H9 (cell line): Measurements from ENCODE around the gene UNC5A. TPM values are rescaled to one million over a fixed set of nuclear protein-coding genes. Genes with fewer than 3 reads are reported as not detected.

ENCODE experiments used
- DNase-seq: peaks from one replicate; pipeline ENCODE4 v3.0.0-alpha.2; 2017
- H2AFZ ChIP-seq: one replicate; pipeline ENCODE4 v1.6.1; 2013; ENCODE audit warnings: mild to moderate bottlenecking, low read length, control low read depth, moderate library complexity
- H2AK5ac ChIP-seq: 2 replicates; pipeline ENCODE4 v1.6.1; 2013; ENCODE audit warnings: low read length, control low read depth, mixed read lengths; ENCODE audit not compliant: insufficient read length
- H2BK120ac ChIP-seq: one replicate; pipeline ENCODE4 v1.6.1; 2013; ENCODE audit warnings: low read depth, mild to moderate bottlenecking, low read length, control low read depth, inconsistent platforms; ENCODE audit not compliant: poor library complexity, severe bottlenecking
- H2BK12ac ChIP-seq: 2 replicates; pipeline ENCODE4 v1.6.1; 2013; ENCODE audit warnings: low read length, control low read depth, mixed read lengths, low read depth; ENCODE audit not compliant: insufficient read length
- H2BK15ac ChIP-seq: 2 replicates; pipeline ENCODE4 v1.6.1; 2013; ENCODE audit warnings: low read depth, low read length, control low read depth
- H2BK20ac ChIP-seq: one replicate; pipeline ENCODE4 v1.6.1; 2013; ENCODE audit warnings: low read depth, mild to moderate bottlenecking, low read length, control low read depth, inconsistent platforms; ENCODE audit not compliant: poor library complexity, severe bottlenecking
- H2BK5ac ChIP-seq: 2 replicates; pipeline ENCODE4 v1.6.1; 2013; ENCODE audit warnings: low read length, control low read depth, mixed read lengths; ENCODE audit not compliant: insufficient read length
- H3K14ac ChIP-seq: 2 replicates; pipeline ENCODE4 v1.6.1; 2013; ENCODE audit warnings: low read length, control low read depth; ENCODE audit not compliant: insufficient read depth
- H3K18ac ChIP-seq: 2 replicates; pipeline ENCODE4 v1.6.1; 2013; ENCODE audit warnings: low read depth, mild to moderate bottlenecking, mixed read lengths, low read length, control low read depth; ENCODE audit not compliant: insufficient read length
- H3K23ac ChIP-seq: 2 replicates; pipeline ENCODE4 v1.6.1; 2013; ENCODE audit warnings: low read length, control low read depth, mixed read lengths, low read depth; ENCODE audit not compliant: insufficient read length
- H3K23me2 ChIP-seq: 2 replicates; pipeline ENCODE4 v1.6.1; 2013; ENCODE audit warnings: low read depth, mild to moderate bottlenecking, mixed read lengths, low read length, control low read depth; ENCODE audit not compliant: insufficient read length, poor library complexity, severe bottlenecking
- H3K27ac ChIP-seq: 2 replicates; pipeline ENCODE4 v1.5.1; 2013; ENCODE audit warnings: low read length, control low read depth, mixed read lengths, low read depth; ENCODE audit not compliant: insufficient read length
- H3K27me3 ChIP-seq: 2 replicates; pipeline ENCODE4 v1.6.1; 2013; ENCODE audit warnings: low read length, control low read depth, inconsistent platforms; ENCODE audit not compliant: insufficient read depth
- H3K4ac ChIP-seq: 2 replicates; pipeline ENCODE4 v1.6.1; 2013; ENCODE audit warnings: low read depth, mild to moderate bottlenecking, control low read depth, inconsistent platforms, low read length, moderate library complexity
- H3K4me1 ChIP-seq: 2 replicates; pipeline ENCODE4 v1.6.1; 2013; ENCODE audit warnings: low read length, control low read depth, inconsistent platforms; ENCODE audit not compliant: insufficient read depth
- H3K4me2 ChIP-seq: 2 replicates; pipeline ENCODE4 v1.6.1; 2013; ENCODE audit warnings: low read length, control low read depth, mixed read lengths; ENCODE audit not compliant: insufficient read length, insufficient read depth
- H3K56ac ChIP-seq: 2 replicates; pipeline ENCODE4 v1.6.1; 2013; ENCODE audit warnings: low read depth, mild to moderate bottlenecking, mixed read lengths, low read length, control low read depth; ENCODE audit not compliant: insufficient read length
- H3K79me1 ChIP-seq: 2 replicates; pipeline ENCODE4 v1.6.1; 2013; ENCODE audit warnings: low read depth, mild to moderate bottlenecking, moderate library complexity, low read length, control low read depth, inconsistent platforms; ENCODE audit not compliant: insufficient read depth, poor library complexity, severe bottlenecking
- H3K79me2 ChIP-seq: 2 replicates; pipeline ENCODE4 v1.6.1; 2013; ENCODE audit warnings: low read length, control low read depth, inconsistent platforms; ENCODE audit not compliant: insufficient read depth
- H3K9ac ChIP-seq: 2 replicates; pipeline ENCODE4 v1.6.1; 2013; ENCODE audit warnings: low read length, control low read depth, mixed read lengths; ENCODE audit not compliant: insufficient read length; ENCODE audit errors: extremely low read depth
- H3K9me3 ChIP-seq: one replicate; pipeline ENCODE4 v1.6.1; 2013; ENCODE audit warnings: low read depth, low read length, inconsistent platforms; ENCODE audit not compliant: control insufficient read depth
- H3T11ph ChIP-seq: one replicate; pipeline ENCODE4 v1.6.1; 2013; ENCODE audit warnings: mild to moderate bottlenecking, low read length, control low read depth, inconsistent platforms
- H4K20me1 ChIP-seq: one replicate; pipeline ENCODE4 v1.6.1; 2013; ENCODE audit not compliant: control insufficient read depth, insufficient read length, insufficient read depth
- H4K5ac ChIP-seq: 2 replicates; pipeline ENCODE4 v1.6.1; 2013; ENCODE audit warnings: low read depth, mild to moderate bottlenecking, mixed read lengths, low read length, control low read depth; ENCODE audit not compliant: insufficient read length
- H4K8ac ChIP-seq: replicated peaks from 2 replicates; pipeline ENCODE4 v1.6.1; 2013; ENCODE audit warnings: low read length, control low read depth, mixed read lengths, low read depth; ENCODE audit not compliant: insufficient read length
- H4K91ac ChIP-seq: 2 replicates; pipeline ENCODE4 v1.6.1; 2013; ENCODE audit warnings: low read depth, mild to moderate bottlenecking, moderate library complexity, mixed read lengths, low read length, control low read depth; ENCODE audit not compliant: insufficient read length
- H3K27ac Mint-ChIP-seq, 3 experiments: 2 replicates in 2 of 3; 3 replicates in 1 of 3; pipeline ENCODE4 v1.8.0; 2020 to 2021; ENCODE audit warnings: mixed read lengths in 3 of 3, mild to moderate bottlenecking in 1 of 3, moderate library complexity in 1 of 3
- H3K27me3 Mint-ChIP-seq: 2 replicates; pipeline ENCODE4 v1.8.0; 2021; ENCODE audit warnings: low read depth, mild to moderate bottlenecking, moderate library complexity, mixed read lengths
- H3K36me3 Mint-ChIP-seq, 3 experiments: 2 replicates in 2 of 3; 3 replicates in 1 of 3; pipeline ENCODE4 v1.8.0; 2020 to 2021; ENCODE audit warnings: low read depth in 3 of 3, mixed read lengths in 3 of 3; ENCODE audit not compliant: insufficient read depth in 1 of 3
- H3K4me1 Mint-ChIP-seq, 2 experiments: 2 replicates each; pipeline ENCODE4 v1.8.0; 2020; ENCODE audit warnings: mixed read lengths in 2 of 2
- H3K4me3 Mint-ChIP-seq, 2 experiments: 2 replicates in 1 of 2; 3 replicates in 1 of 2; pipeline ENCODE4 v1.8.0; 2020 to 2021; ENCODE audit warnings: mild to moderate bottlenecking in 2 of 2, mixed read lengths in 2 of 2, moderate library complexity in 1 of 2
- H3K9me3 Mint-ChIP-seq, 2 experiments: 2 replicates in 1 of 2; 3 replicates in 1 of 2; pipeline ENCODE4 v1.8.0; 2020; ENCODE audit warnings: mild to moderate bottlenecking in 2 of 2, mixed read lengths in 2 of 2, moderate library complexity in 1 of 2
- CTCF ChIP-seq: fragments of 200-600 bp; sonication (generic); conservative IDR thresholded peaks from 3 replicates; pipeline ENCODE4 v1.8.0; 2021; ENCODE audit warnings: antibody characterized with exemption, mild to moderate bottlenecking
- WGBS: extraction: QIAGEN DNeasy Blood & Tissue Kit; methylation state at CpG from one replicate; pipeline ENCODE4 v1.1.7; 2013; ENCODE audit warnings: missing lambda C conversion rate, low lambda C conversion rate, mixed read lengths; ENCODE audit not compliant: insufficient read length; ENCODE audit errors: extremely low coverage; 5-methylcytosine and 5-hydroxymethylcytosine counted together
- total RNA-seq: library from RNA; stranded (reverse); gene quantifications from 2 replicates; pipeline ENCODE4 v1.2.1, GENCODE V29; 2021

UNC5A gene
- total RNA-seq, 1 experiment from 2014 or later: 4.4 TPM

- H3K79me2 ChIP-seq: no peaks in the 10 kb centered on the region
- no peak overlapping the region for H2BK120ac ChIP-seq
- peaks cover 2% of the 10 kb centered on the region for H4K20me1 ChIP-seq
- no peak overlapping the region for H2BK5ac ChIP-seq
- H3K79me1 ChIP-seq: no peaks in the 10 kb centered on the region
- no peak overlapping the region for H3K56ac ChIP-seq
- H3T11ph ChIP-seq: no peak overlapping the region
- H2BK15ac ChIP-seq: no peak overlapping the region
- H3K9ac ChIP-seq: no peak overlapping the region
- Mint-ChIP-seq H3K27ac (no peak overlapping the region), H3K27me3 (peaks cover 24% of the 10 kb centered on the region), H3K4me3 (no peak overlapping the region), H3K4me1 (peaks cover 18 to 32% of the 10 kb centered on the region in 2 experiments), H3K36me3 (peaks cover 0 to 4% (median 0%) of the 10 kb centered on the region in 3 experiments; a peak in 2 of 7 replicates), H3K9me3 (peaks cover 3 to 5% of the 10 kb centered on the region in 2 experiments; a peak in 2 of 5 replicates)
- H3K4me2 ChIP-seq: no peak overlapping the region
- H3K14ac ChIP-seq: no peak overlapping the region
- H3K9me3 ChIP-seq: no peaks in the 10 kb centered on the region
- H2BK20ac ChIP-seq: no peak overlapping the region
- H2BK12ac ChIP-seq: no peak overlapping the region
- no peak overlapping the region for H3K4ac ChIP-seq
- WGBS: no CpG with 5 or more reads among the region's 16 CpGs
- peak; percentile 23 for DNase-seq
- H3K4me1 ChIP-seq: peaks cover 9% of the 10 kb centered on the region
- no peak overlapping the region for H3K23ac ChIP-seq
- H4K91ac ChIP-seq: no peak overlapping the region
- no peak overlapping the region for H4K8ac ChIP-seq
- no peak overlapping the region for H4K5ac ChIP-seq
- H3K27me3 ChIP-seq: no peaks in the 10 kb centered on the region
- H2AFZ ChIP-seq: no peak overlapping the region
- H3K18ac ChIP-seq: no peak overlapping the region
- no peak overlapping the region for H3K27ac ChIP-seq
- no peak overlapping the region for H2AK5ac ChIP-seq
- no peaks in the 10 kb centered on the region for H3K23me2 ChIP-seq
- TF ChIP-seq CTCF: no peak
Measured at GRCh38 chr5:176773408-176774035, 36.8 kb upstream of the UNC5A start.
